AG09309 (cell line): ENCODE data around the gene IQGAP2.

Source experiments
- DNase-seq: peaks from one replicate; pipeline ENCODE4 v3.0.0-alpha.2; 2010; ENCODE audit warnings: low read depth
- H3K4me3 ChIP-seq: 2 replicates; pipeline ENCODE4 v1.5.1; 2011; ENCODE audit warnings: mild to moderate bottlenecking, low read depth, low read length, moderate library complexity; ENCODE audit not compliant: control insufficient read depth
- CTCF ChIP-seq: IDR thresholded peaks from 2 replicates; pipeline ENCODE4 v1.5.1; 2011; ENCODE audit warnings: mild to moderate bottlenecking, low read depth, low read length, inconsistent platforms; ENCODE audit not compliant: insufficient read depth, control insufficient read depth; ENCODE audit errors: missing control alignments

The IQGAP2 gene

DNA sequence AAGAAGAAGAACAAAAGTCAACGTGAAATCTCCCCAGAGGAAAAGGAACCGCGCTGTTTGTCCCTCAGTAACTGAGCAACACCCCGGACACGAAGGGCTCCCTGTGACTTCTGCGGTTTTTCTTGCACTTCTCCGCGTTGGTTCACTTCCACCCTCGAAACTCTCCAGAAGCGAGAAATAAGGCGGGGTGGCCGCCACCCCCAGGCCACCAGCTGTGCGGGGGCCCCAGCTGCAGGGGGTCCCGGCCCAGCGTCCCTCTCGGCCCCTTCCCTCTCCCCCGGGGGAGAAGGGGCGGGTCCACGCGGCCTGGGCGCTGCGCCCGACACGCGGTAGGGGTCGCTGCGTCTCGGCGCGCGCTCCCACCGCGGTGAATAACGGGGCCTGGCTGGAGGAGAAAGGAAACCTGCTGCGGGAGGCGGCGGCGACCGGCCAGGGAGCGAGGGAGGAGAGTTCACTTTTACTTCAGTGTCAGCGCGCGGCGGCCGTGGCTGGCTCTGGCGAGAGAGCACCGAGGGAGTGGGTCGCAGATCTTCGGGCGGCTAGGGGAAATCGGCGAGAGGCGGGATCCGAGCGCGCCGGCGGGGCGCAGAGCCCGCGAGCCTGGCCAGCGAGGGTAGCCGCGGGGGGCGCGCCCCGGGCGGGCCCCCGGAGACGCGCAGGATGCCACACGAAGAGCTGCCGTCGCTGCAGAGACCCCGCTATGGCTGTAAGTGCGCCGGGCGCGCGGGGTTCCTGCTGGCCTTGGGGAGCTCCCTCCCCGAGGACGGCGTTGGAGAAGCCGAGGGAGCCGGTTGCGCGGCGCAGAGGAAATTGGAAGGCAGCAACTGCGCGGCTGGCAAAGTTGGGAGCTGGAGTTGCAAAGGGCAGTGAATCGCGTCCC lies at the start of gene IQGAP2:
Gene IQGAP2, plus strand, starts transcription at position 400 of the 880 bp plus-strand sequence. Its CDS starts 261 bp downstream, at position 661.
- peak within 1 kb of the TSS; percentile 39 for H3K4me3 ChIP-seq
- no peak for DNase-seq
- TF ChIP-seq CTCF = peak; percentile 33

- no peak overlapping the region for H3K4me3 ChIP-seq
- TF ChIP-seq CTCF = no peak
- no peak for DNase-seq
These were observed 46.2 kb upstream of the IQGAP2 start for GRCh38 chr5:76356887-76357286.

- no peak overlapping the region for H3K4me3 ChIP-seq
- DNase-seq = no peak
- TF ChIP-seq CTCF = no peak
These were observed 39.5 kb upstream of the IQGAP2 start for GRCh38 chr5:76363352-76364225.

GRCh38 chr5:76364226-76364589 lies 38.9 kb upstream of the IQGAP2 start:
- no peak for DNase-seq
- no peak overlapping the region for H3K4me3 ChIP-seq
- no peak for TF ChIP-seq CTCF

DNA sequence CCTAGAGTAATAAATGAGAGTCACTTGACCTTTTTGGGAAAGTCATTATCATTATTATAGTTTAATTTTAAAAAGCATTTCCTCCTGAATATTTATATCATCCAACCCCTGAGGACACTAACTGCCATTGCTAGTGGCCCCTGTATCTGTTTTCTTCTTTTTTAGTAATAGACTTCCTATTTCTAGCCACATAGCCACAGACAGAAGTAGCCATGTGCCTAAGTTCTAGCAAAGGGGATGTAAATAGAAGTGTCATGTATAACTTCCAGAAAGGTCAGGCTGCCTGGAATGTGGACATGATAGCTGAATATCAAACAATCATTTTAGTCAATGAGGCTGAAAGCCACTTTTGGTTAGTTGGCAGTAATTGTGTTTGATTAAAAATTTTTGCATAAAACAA lies 37.5 kb upstream of the IQGAP2 start:
- TF ChIP-seq CTCF = no peak
- no peak overlapping the region for H3K4me3 ChIP-seq
- DNase-seq = no peak

DNA sequence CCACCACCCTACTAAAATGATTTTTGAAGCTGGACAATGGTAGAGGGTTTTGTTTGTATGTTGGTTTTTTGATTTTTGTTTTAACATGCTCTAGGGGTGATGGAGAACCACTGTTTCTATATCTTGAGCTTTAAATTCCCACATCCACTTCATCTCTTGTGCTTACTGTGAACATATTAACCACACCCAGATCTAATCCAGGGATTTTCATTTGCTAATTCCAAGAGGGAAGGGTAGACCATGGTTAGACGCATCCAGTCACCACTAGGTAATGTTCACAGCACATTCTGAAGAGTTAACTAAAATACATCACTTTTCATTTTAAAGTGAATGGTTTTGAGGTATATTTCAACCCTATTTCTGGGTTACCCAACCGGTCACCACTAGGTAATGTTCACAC lies 36.5 kb upstream of the IQGAP2 start:
- TF ChIP-seq CTCF = no peak
- DNase-seq = no peak

More for the DNA sequence above, 36.5 kb upstream of the IQGAP2 start:
- H3K4me3 ChIP-seq = no peak overlapping the region
